Esophagus muscularis mucosa (tissue), 3 donors: Measurements from ENCODE around the gene FOXK1.

Experiments used
- CTCF ChIP-seq, 3 experiments: fragments of 200-600 bp in 2 of 3; fragments of 450-650 bp in 1 of 3; sonication (generic) in 2 of 3; IDR thresholded peaks; one replicate each; pipeline ENCODE4 v1.5.1; 2017 to 2019; ENCODE audit warnings: antibody characterized with exemption in 3 of 3, mild to moderate bottlenecking in 2 of 3, moderate library complexity in 1 of 3
- POLR2AphosphoS5 ChIP-seq, 2 donors: sonication (generic); formaldehyde crosslinking; IDR thresholded peaks; one replicate each; pipeline ENCODE4 v1.6.1; 2017; ENCODE audit warnings: antibody characterized with exemption in 2 of 2

- TF ChIP-seq CTCF (IDR thresholded peaks at IDR 0.05), result no peak
- no peak for TF ChIP-seq POLR2AphosphoS5 (IDR thresholded peaks at IDR 0.05)
These were observed 88.8 kb downstream of the FOXK1 start for GRCh38 chr7:4770886-4771285.
